Gastrocnemius medialis (tissue), 4 donors: ENCODE results near the gene ZNF662. TPM values are rescaled to one million over a fixed set of nuclear protein-coding genes. Genes with fewer than 3 reads are reported as not detected.
A peak's percentile ranks its signal among the peaks of the same experiment; 100 is the strongest.

ENCODE experiments used
- ATAC-seq, 2 donors: fragments of 150-250 bp; one replicate each; pipeline ENCODE4 v1.9.1; 2016
- DNase-seq, 2 donors: peaks; one replicate each; pipeline ENCODE4 v3.0.0-alpha.2; 2019
- H3K27ac ChIP-seq, 4 donors: fragments of 200-600 bp; sonication (generic); 1 replicate in 1 of 4; 2 replicates in 3 of 4; pipeline ENCODE4 v1.5.1; 2016 to 2018; ENCODE audit warnings: mild to moderate bottlenecking in 2 of 4, moderate library complexity in 1 of 4
- H3K27me3 ChIP-seq, 3 donors: fragments of 200-600 bp; sonication (generic) in 2 of 3; 1 replicate in 1 of 3; 2 replicates in 2 of 3; pipeline versions ENCODE4 v1.5.1 to v1.6.0; 2016 to 2019; ENCODE audit warnings: mild to moderate bottlenecking in 1 of 3, moderate library complexity in 1 of 3
- H3K36me3 ChIP-seq, 2 donors: fragments of 200-600 bp; sonication (generic) in 1 of 2; one replicate each; pipeline ENCODE4 v1.5.1; 2017 to 2018
- H3K4me1 ChIP-seq, 2 donors: fragments of 200-600 bp; sonication (generic) in 1 of 2; one replicate each; pipeline ENCODE4 v1.5.1; 2016 to 2017; ENCODE audit warnings: mild to moderate bottlenecking in 2 of 2
- H3K4me3 ChIP-seq, 4 donors: fragments of 200-600 bp; sonication (generic) in 3 of 4; 1 replicate in 1 of 4; 2 replicates in 3 of 4; pipeline ENCODE4 v1.5.1; 2016 to 2019; ENCODE audit warnings: mild to moderate bottlenecking in 2 of 4
- H3K9me3 ChIP-seq, 3 donors: fragments of 200-600 bp; sonication (generic) in 2 of 3; 1 replicate in 1 of 3; 2 replicates in 2 of 3; pipeline ENCODE4 v1.5.1; 2016 to 2019
- CTCF ChIP-seq, 5 experiments: fragments of 450-650 bp in 3 of 5; fragments of 200-600 bp in 2 of 5; sonication (generic) in 2 of 5; IDR thresholded peaks in 4 of 5; conservative IDR thresholded peaks in 1 of 5; 1 replicate in 4 of 5; 2 replicates in 1 of 5; pipeline ENCODE4 v1.5.1; 2016 to 2019; ENCODE audit warnings: antibody characterized with exemption in 5 of 5, mild to moderate bottlenecking in 3 of 5, moderate library complexity in 3 of 5
- POLR2A ChIP-seq, 2 donors: fragments of 450-650 bp; IDR thresholded peaks; one replicate each; pipeline ENCODE4 v1.6.1; 2017; ENCODE audit warnings: antibody characterized with exemption in 2 of 2, mild to moderate bottlenecking in 2 of 2, moderate library complexity in 2 of 2
- in situ Hi-C, 4 donors: fragments of 200-750 bp; cut with MboI; loops; one replicate each; pipeline versions ENCODE4 v1.15.0 to v1.8.0; 2017; ENCODE audit warnings: low sequenced_read_pairs in 4 of 4
- intact Hi-C: fragments of 100-400 bp; cut with DNase I; formaldehyde crosslinking; loops from one replicate; pipeline ENCODE4 v1.15.1; 2023; ENCODE audit warnings: low total_unique reads
- total RNA-seq, 4 donors: library from RNA; depleted of rRNA; stranded (reverse); fragments of >200 nt; gene quantifications; one replicate each; pipeline versions ENCODE4 v1.1.0 to v1.2.3, GENCODE V29; 2016

ZNF662 gene
- total RNA-seq, 4 donors from 2014 or later, result 0.19 to 2.1 (median 0.55) TPM

- TF ChIP-seq POLR2A (IDR thresholded peaks at IDR 0.05), result no peak
- no peak for TF ChIP-seq CTCF (IDR thresholded peaks at IDR 0.05 in 4 of 5, conservative IDR thresholded peaks at IDR 0.05 in 1 of 5)
- H3K36me3 ChIP-seq, result peaks cover 0 to 7% of the 10 kb centered on the region in 2 donors
- H3K9me3 ChIP-seq, result no peaks in the 10 kb centered on the region
- intact Hi-C loops (no loop called here), in situ Hi-C loops (no loop called here)
- DNase-seq (no peak), ATAC-seq (no peak)
- peaks cover 6 to 8% of the 10 kb centered on the region in 2 donors for H3K4me1 ChIP-seq
- H3K27ac ChIP-seq, result no peak overlapping the region
- H3K4me3 ChIP-seq, result no peak overlapping the region
- no peaks in the 10 kb centered on the region for H3K27me3 ChIP-seq
Measured at GRCh38 chr3:42904076-42904475, 1.9 kb upstream of the ZNF662 start.

GRCh38 chr3:42905740-42906069 lies 237 bp upstream of the ZNF662 start:
- Histone ChIP-seq H3K36me3 (peaks cover 0 to 12% of the 10 kb centered on the region in 2 donors), H3K27ac (peak overlapping the region in 2 of 4 donors; percentile 2 to 38), H3K4me1 (peaks cover 6 to 8% of the 10 kb centered on the region in 2 donors), H3K4me3 (peak overlapping the region; percentile 64 to 71 (median 67)), H3K9me3 (peaks cover 0 to 4% (median 0%) of the 10 kb centered on the region in 3 donors), H3K27me3 (no peaks in the 10 kb centered on the region)
- in situ Hi-C loops, result no loop called here
- DNase-seq (no peak), ATAC-seq (peak in 1 of 2 donors; percentile 33)
- TF ChIP-seq CTCF (IDR thresholded peaks at IDR 0.05 in 4 of 5, conservative IDR thresholded peaks at IDR 0.05 in 1 of 5) (no peak), POLR2A (IDR thresholded peaks at IDR 0.05) (no peak)
- intact Hi-C loops, result no loop called here

GRCh38 chr3:42906848-42907183 lies 874 bp downstream of the ZNF662 start:
- TF ChIP-seq CTCF (IDR thresholded peaks at IDR 0.05 in 4 of 5, conservative IDR thresholded peaks at IDR 0.05 in 1 of 5) (no peak), POLR2A (IDR thresholded peaks at IDR 0.05) (no peak)
- ATAC-seq (no peak), DNase-seq (no peak)
- H3K27me3 ChIP-seq, result no peaks in the 10 kb centered on the region
- peaks cover 6 to 8% of the 10 kb centered on the region in 2 donors for H3K4me1 ChIP-seq
- in situ Hi-C loops, result no loop called here
- H3K27ac ChIP-seq, result no peak overlapping the region
- H3K9me3 ChIP-seq, result peaks cover 0 to 12% (median 0%) of the 10 kb centered on the region in 3 donors
- peak overlapping the region; percentile 64 to 71 (median 67) for H3K4me3 ChIP-seq
- intact Hi-C loops, result no loop called here
- peaks cover 0 to 23% of the 10 kb centered on the region in 2 donors for H3K36me3 ChIP-seq

- intact Hi-C loops (no loop called here), in situ Hi-C loops (no loop called here)
- TF ChIP-seq CTCF (IDR thresholded peaks at IDR 0.05 in 4 of 5, conservative IDR thresholded peaks at IDR 0.05 in 1 of 5), result no peak
- no peak for TF ChIP-seq POLR2A (IDR thresholded peaks at IDR 0.05)
- H3K4me1 ChIP-seq, result peaks cover 6 to 8% of the 10 kb centered on the region in 2 donors
- no peaks in the 10 kb centered on the region for H3K27me3 ChIP-seq
- no peak overlapping the region for H3K4me3 ChIP-seq
- ATAC-seq, result no peak
- no peak for DNase-seq
- H3K27ac ChIP-seq, result no peak overlapping the region
- peaks cover 0 to 23% (median 5%) of the 10 kb centered on the region in 3 donors for H3K9me3 ChIP-seq
- H3K36me3 ChIP-seq, result peaks cover 0 to 30% of the 10 kb centered on the region in 2 donors
Measured at GRCh38 chr3:42908675-42909074, 2.7 kb downstream of the ZNF662 start.

- no peak overlapping the region for H3K4me3 ChIP-seq
- H3K4me1 ChIP-seq, result peaks cover 4 to 6% of the 10 kb centered on the region in 2 donors
- intact Hi-C loops, result no loop called here
- H3K27ac ChIP-seq, result no peak overlapping the region
- H3K9me3 ChIP-seq, result peaks cover 0 to 48% (median 19%) of the 10 kb centered on the region in 3 donors
- no peak for TF ChIP-seq CTCF (IDR thresholded peaks at IDR 0.05 in 4 of 5, conservative IDR thresholded peaks at IDR 0.05 in 1 of 5)
- TF ChIP-seq POLR2A (IDR thresholded peaks at IDR 0.05), result no peak
- DNase-seq, result no peak
- peaks cover 6 to 57% of the 10 kb centered on the region in 2 donors for H3K36me3 ChIP-seq
- in situ Hi-C loops, result no loop called here
- H3K27me3 ChIP-seq, result no peaks in the 10 kb centered on the region
- ATAC-seq, result no peak
Measured at GRCh38 chr3:42911551-42911950, 5.6 kb downstream of the ZNF662 start.
